ENCODE measurements around the gene PRCD. TPM values are rescaled to one million over a fixed set of nuclear protein-coding genes. Genes with fewer than 3 reads are reported as not detected.
"Not testable (repeated sequence)": the region's sequence is repeated elsewhere in the genome, so short reads cannot be mapped to it uniquely, and the experiment has no call there.

The PRCD gene
- total RNA-seq, 8 experiments from 2014 or later: 0.97 to 9.9 (median 4.1) TPM

DNA sequence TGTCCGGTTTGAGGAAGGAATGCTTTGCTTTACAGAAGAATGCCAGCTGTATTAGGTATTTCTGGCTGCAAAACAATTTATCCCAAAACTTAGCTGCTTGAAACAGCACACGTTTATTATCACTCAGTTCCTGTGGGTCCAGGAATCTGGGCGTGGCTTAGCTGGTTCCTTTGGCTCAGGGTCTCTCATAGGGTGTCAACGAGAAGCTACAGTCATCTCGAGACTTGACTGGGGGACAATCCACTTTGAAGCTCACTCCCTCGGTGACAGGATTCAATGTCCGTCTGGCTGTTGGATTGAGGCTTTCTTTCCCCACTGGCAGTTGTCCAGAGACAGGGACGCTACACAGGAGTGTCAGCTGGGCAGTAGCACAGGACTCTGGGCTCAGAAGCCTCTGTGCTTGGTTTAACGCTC lies 29.0 kb upstream of the PRCD start:
- ATAC-seq (replicated peaks in 6 of 8): peak in 2 of 8 experiments; percentile 26 to 42
- 11 to 69% (median 40%) methylated on average over 1 to 9 of the region's 9 CpGs; no CpG with 5 or more reads in 4 of the 10 experiments for WGBS, 10 experiments

DNA sequence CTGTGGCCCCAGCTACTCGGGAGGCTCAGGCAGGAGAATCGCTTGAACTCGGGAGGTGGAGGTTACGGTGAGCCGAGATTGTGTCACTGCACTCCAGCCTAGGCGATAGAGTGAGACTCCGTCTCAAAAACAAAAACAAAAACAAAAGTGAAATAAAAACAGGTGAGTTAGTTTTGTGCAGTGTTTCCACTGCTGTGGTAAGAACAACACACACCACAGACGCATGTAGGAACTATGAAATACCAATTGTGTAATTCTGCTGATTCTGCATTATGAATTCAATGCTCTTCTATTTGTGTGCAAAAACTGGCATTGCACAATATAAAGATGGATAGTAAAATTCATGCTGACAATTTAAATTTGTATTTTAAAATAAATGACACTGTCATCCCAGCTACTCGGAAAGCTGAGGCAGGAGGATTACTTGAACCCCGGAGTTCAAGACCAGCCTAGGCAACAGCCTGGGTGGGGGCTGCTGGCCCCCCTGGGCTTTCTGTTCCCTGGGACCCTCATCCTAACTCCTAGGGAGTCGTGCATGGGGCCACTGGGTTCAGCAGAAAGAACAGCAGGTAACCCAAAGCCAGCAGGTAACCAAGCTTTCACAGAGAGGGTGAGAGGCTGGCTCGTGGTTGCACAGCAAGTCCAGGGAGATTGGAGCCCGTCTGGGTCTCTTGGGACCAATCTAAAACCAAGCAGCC lies 28.0 kb upstream of the PRCD start:
- no peaks in the 10 kb centered on the region for H3K4me1 ChIP-seq (replicated peaks in 1 of 2)
- no peak for ATAC-seq (replicated peaks in 6 of 8)
- WGBS, 10 experiments: 65 to 100% (median 85%) methylated on average over 1 to 9 of the region's 13 CpGs
- no peak overlapping the region for H3K4me3 ChIP-seq
- H3K27ac ChIP-seq: no peak overlapping the region
- in situ Hi-C loops (cut with MboI; ENCODE audit: low pct_unique_long_range_greater_than_20kb in 2 of 9, low sequenced_read_pairs in 9 of 9, unreplicated experiment in 9 of 9): loop anchor here in 2 of 9 experiments (25.0 kb wide), 2 partner anchors 200 to 550 kb away; partner anchors contain the start of gene QRICH2 (in 1 of the 2)

More for the DNA sequence above, 29.0 kb upstream of the PRCD start:
- in situ Hi-C loops (cut with MboI; ENCODE audit: low pct_unique_long_range_greater_than_20kb in 2 of 9, low sequenced_read_pairs in 9 of 9, unreplicated experiment in 9 of 9): loop anchor here in 2 of 9 experiments (25.0 kb wide), 2 partner anchors 199 to 551 kb away; partner anchors contain the start of gene QRICH2 (in 1 of the 2)
- H3K4me1 ChIP-seq (replicated peaks in 1 of 2): peaks cover 0 to 3% of the 10 kb centered on the region in 2 donors
- H3K4me3 ChIP-seq: no peak overlapping the region
- no peak overlapping the region for H3K27ac ChIP-seq

DNA sequence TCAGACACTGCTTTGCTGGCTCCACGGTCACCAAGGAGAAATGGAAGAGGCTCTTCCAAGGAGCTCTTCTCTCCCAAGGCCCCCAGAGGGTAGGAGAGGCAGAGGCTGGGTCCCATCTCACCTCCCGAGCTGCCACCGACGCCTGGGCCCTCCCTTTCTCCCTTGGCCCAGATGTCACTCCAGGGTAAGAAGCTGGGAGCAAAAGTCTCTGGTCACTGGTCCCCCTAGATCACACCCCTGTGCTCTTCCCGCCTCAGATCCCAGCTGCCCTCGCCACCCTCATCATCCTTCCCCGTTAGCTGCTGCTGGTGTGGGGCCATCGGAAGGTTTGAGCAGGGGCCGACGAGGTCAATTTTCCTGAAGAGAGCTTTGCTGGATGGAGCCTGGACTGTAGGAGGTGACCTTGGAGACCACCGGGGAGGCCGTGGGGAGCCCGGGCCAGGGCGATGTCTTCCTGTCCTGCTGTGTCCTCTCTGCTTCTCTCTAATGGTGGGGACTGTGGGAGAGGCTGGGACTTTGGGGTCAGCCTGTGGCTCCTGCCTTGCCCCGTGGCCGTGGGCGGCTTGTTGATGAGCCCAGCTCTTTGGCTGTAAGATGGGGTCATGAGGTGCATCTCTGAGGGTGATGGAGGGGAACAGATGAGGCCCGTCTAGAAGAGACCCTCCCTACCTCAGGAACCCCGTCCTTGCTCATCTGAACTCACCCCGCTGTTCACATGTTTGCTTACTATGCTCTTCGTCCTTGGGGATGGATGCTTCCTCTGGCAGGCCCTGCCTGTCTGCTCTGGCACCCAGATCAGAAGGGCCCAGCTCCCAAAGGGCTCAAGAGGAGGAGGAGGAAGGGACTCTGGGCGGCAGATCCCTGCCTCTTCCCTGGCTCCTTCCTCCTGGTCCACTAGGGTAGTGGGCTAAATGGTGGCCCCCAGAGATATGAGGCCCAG lies 27.2 kb upstream of the PRCD start:
- peak in 3 of 8 experiments; percentile 12 to 24 (median 18) for ATAC-seq (replicated peaks in 6 of 8)

DNA sequence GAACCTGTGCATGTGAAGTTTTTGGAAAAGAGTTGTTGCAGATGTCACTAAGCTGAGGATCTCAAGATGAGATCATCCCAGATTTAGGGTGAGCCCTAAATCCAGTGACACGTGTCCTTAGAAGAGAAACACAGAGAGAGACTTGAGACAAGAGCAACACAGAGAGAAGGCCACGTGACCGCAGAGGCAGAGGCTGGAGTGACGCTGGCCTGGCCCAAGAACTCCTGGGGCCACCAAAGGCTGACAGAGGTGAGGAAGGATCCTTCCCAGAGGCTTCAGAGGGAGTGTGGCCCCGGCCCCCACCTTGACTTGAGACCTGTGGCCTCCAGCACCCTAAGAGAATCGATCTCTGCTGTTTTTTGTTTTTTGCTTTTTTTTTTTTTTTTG lies 26.5 kb upstream of the PRCD start:
- Histone ChIP-seq H3K4me1 (replicated peaks in 1 of 2) (no peaks in the 10 kb centered on the region), H3K4me3 (no peak overlapping the region), H3K27ac (no peak overlapping the region)
- ATAC-seq (replicated peaks in 6 of 8): no peak
- 0 to 100% (median 53%) methylated on average over 1 to 4 of the region's 6 CpGs; no CpG with 5 or more reads in 1 of the 10 experiments for WGBS, 10 experiments
- in situ Hi-C loops (cut with MboI; ENCODE audit: low pct_unique_long_range_greater_than_20kb in 2 of 9, low sequenced_read_pairs in 9 of 9, unreplicated experiment in 9 of 9): loop anchor here in 2 of 9 experiments (25.0 kb wide), 2 partner anchors 201 to 549 kb away; partner anchors contain the start of gene QRICH2 (in 1 of the 2)

More for the DNA sequence above, 27.2 kb upstream of the PRCD start:
- H3K4me3 ChIP-seq: no peak overlapping the region
- no peaks in the 10 kb centered on the region for H3K4me1 ChIP-seq (replicated peaks in 1 of 2)
- in situ Hi-C loops (cut with MboI; ENCODE audit: low pct_unique_long_range_greater_than_20kb in 2 of 9, low sequenced_read_pairs in 9 of 9, unreplicated experiment in 9 of 9): loop anchor here in 2 of 9 experiments (25.0 kb wide), 2 partner anchors 200 to 550 kb away; partner anchors contain the start of gene QRICH2 (in 1 of the 2)
- WGBS, 10 experiments: 60 to 100% (median 80%) methylated on average over 1 to 13 of the region's 22 CpGs; no CpG with 5 or more reads in 3 of the 10 experiments
- no peak overlapping the region for H3K27ac ChIP-seq

DNA sequence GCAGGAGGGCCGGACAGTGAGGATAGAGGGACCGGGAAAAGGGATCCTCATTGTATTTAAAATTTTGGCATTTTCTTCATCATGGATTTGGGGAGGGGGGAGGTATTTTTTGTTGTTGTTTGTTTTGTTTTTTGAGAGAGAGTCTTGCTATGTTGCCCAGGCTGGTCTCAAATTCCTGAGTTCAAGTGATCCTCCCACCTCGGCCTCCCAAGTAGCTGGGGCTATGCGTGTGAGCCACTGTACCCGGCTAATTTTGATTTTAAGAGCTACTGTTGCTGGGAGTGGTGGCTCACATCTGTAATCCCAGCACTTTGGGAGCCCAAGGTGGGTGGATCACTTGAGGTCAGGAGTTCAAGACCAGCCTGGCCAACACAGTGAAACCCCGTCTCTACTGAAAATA lies 25.5 kb upstream of the PRCD start:
- H3K4me1 ChIP-seq (replicated peaks in 1 of 2); H3K27ac ChIP-seq; ATAC-seq (replicated peaks in 6 of 8); H3K4me3 ChIP-seq: not testable (repeated sequence)
- WGBS, 10 experiments: 60 to 100% (median 97%) methylated on average over 1 to 5 of the region's 6 CpGs; no CpG with 5 or more reads in 1 of the 10 experiments
- in situ Hi-C loops (cut with MboI; ENCODE audit: low pct_unique_long_range_greater_than_20kb in 2 of 9, low sequenced_read_pairs in 9 of 9, unreplicated experiment in 9 of 9): loop anchor here in 2 of 9 experiments (25.0 kb wide), 2 partner anchors 202 to 548 kb away; partner anchors contain the start of gene QRICH2 (in 1 of the 2)

DNA sequence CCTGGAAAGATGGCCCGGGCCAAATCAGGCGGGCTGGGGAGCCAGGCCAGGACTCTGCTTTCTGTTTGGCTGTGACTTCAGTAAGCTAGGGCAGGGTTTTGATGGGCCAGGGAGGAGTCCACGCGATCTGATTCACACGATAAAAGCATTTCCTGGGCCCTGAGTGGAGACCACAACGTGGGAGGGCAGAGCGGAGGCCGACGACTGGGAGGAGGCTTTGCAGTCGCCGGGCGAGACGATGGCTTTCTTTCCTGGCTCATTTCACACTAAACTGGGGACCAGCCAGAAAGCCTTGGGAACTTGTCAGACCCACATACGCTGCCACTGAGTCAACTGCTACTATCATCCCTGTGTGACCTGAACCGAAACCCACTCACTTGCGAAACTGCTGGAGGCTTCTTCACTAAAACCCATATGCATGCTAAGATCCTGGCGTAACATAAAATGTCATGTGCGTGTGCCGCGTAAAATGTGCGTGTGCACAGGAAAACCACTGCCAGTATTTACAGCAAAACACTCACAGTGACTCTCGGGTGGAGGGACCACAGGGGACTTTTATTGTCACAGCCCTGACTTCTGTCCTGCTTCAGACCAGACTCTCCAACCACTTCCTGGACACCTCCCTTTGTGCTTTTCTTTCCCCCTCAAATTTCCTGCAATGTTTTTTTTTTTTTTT lies 24.4 kb upstream of the PRCD start:
- in situ Hi-C loops (cut with MboI; ENCODE audit: low pct_unique_long_range_greater_than_20kb in 2 of 9, low sequenced_read_pairs in 9 of 9, unreplicated experiment in 9 of 9): loop anchor here in 2 of 9 experiments (25.0 kb wide), 2 partner anchors 203 to 547 kb away; partner anchors contain the start of gene QRICH2 (in 1 of the 2)
- peak in 3 of 8 experiments; percentile 25 to 92 (median 83) for ATAC-seq (replicated peaks in 6 of 8)
- Histone ChIP-seq H3K4me1 (replicated peaks in 1 of 2) (peaks cover 4 to 5% of the 10 kb centered on the region in 2 donors), H3K27ac (no peak overlapping the region), H3K4me3 (no peak overlapping the region)
- 0 to 94% (median 83%) methylated on average over 2 to 20 of the region's 22 CpGs for WGBS, 10 experiments

DNA sequence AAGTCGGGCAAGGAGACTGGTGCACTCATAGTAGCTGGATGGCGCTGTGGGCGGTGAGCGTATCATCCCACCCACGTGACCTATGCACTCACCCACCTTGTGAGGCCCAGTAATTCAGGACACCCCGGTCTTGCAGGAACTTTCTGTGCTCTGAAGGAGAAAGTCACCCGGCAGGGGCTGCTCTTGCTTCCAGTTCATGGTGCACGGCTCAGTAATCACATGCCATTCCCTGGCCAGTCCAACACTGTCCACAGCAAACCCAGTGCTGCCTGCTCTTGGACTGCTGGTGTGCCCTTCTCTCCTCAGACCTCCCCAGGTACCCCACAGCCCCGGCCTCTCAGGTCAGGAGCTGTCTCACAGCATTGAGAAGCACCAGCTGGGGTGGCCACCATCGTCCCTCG lies 22.2 kb upstream of the PRCD start:
- in situ Hi-C loops (cut with MboI; ENCODE audit: low pct_unique_long_range_greater_than_20kb in 2 of 9, low sequenced_read_pairs in 9 of 9, unreplicated experiment in 9 of 9): loop anchor here in 2 of 9 experiments (25.0 kb wide), 2 partner anchors 205 to 545 kb away; partner anchors contain the start of gene QRICH2 (in 1 of the 2)
- Histone ChIP-seq H3K4me3 (no peak overlapping the region), H3K4me1 (replicated peaks in 1 of 2) (peaks cover 4 to 5% of the 10 kb centered on the region in 2 donors), H3K27ac (no peak overlapping the region)
- WGBS, 10 experiments: 62 to 100% (median 90%) methylated on average over 1 to 4 of the region's 11 CpGs; no CpG with 5 or more reads in 5 of the 10 experiments
- ATAC-seq (replicated peaks in 6 of 8): peak in 2 of 8 experiments; percentile 14 to 20

DNA sequence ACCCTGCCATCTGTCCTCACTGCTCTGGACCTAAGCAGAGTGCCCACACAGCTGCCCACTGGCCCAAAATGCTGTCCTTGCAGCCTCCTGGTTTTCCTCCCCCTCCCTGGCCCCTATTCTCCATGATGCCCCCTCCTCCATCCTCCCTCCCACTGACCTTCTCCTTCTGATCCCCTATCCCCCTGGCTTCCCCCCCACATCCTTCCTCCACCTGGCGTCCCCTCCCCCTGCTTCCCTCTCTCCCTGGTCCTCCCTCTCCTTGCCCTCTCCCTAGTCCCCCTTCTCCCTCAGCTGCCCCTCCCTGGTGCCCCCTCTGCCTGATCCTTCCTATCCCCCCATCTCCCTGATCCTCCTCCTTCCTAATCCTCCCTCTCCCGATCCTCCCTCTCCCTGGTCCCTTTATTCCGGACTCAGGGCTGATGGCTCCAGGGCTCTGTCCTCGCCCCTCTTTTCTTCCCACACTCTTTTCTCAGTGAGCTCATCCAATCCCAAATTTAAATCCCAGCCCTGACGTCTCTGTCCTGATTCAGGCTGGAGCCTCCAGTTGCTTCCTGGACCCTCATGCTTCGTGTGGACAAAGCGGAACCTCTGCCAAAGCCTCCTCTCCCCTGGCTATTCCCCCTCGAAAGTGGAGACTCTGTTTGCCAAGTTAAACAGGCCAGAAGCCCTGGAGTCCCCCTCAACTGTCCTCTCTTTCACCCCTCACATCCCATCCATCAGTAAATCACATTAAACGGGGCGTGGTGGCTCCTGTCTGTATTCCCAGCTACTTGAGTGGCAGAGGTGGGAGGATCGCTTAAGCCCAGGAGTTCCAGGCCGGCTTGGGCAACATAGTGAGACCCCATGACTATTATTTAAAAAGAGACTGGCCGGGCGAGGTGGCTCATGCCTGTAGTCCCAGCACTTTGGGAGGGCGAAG lies 20.5 kb upstream of the PRCD start:
- in situ Hi-C loops (cut with MboI; ENCODE audit: low pct_unique_long_range_greater_than_20kb in 2 of 9, low sequenced_read_pairs in 9 of 9, unreplicated experiment in 9 of 9): loop anchor here in 2 of 9 experiments (25.0 kb wide), 2 partner anchors 207 to 543 kb away; partner anchors contain the start of gene QRICH2 (in 1 of the 2)
- ATAC-seq (replicated peaks in 6 of 8): no peak
- Histone ChIP-seq H3K4me1 (replicated peaks in 1 of 2) (peaks cover 7 to 12% of the 10 kb centered on the region in 2 donors), H3K4me3 (no peak overlapping the region), H3K27ac (no peak overlapping the region)
- WGBS, 10 experiments: 36 to 87% (median 64%) methylated on average over 2 to 10 of the region's 15 CpGs; no CpG with 5 or more reads in 2 of the 10 experiments

DNA sequence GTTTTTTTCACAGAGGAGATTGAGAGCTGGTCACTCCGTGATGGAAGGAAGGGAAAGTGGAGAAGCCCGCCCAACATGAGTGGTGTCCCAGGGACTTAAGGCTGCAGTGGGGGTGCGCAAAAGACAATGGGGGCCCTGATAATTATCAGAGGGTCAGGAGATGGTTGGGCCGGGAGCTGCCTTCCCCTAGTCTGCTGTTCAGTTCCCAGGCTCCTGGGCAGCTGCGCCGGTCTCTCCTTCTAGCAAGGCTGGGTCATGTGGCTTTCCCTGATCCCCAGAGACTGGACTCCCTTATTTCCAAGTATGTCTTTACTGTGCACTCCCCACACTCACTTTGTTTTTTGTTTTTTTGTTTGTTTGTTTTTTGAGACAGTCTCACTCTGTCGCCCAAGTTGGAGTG lies 18.6 kb upstream of the PRCD start:
- WGBS, 10 experiments: 55 to 100% (median 84%) methylated on average over 1 to 3 of the region's 7 CpGs; no CpG with 5 or more reads in 2 of the 10 experiments
- in situ Hi-C loops (cut with MboI; ENCODE audit: low pct_unique_long_range_greater_than_20kb in 2 of 9, low sequenced_read_pairs in 9 of 9, unreplicated experiment in 9 of 9): loop anchor here in 2 of 9 experiments (25.0 kb wide), 2 partner anchors 209 to 541 kb away; partner anchors contain the start of gene QRICH2 (in 1 of the 2)

DNA sequence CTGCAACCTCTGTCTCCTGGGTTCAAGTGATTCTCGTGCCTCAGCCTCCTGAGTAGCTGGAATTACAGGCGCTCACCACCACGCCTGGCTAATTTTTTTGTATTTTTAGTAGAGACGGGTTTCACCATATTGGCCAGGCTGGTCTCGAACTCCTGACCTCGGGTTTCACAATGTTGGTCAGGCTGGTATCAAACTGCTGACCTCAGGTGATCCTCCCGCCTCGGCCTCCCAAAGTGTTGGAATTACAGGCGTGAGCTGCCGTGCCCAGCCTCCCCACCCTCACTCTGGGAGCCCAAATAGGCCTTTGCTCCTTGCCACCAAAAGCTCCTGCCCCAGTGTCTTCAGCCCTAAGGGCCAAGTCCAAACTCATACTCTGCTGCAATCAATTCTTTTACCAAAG lies 18.2 kb upstream of the PRCD start:
- not testable (repeated sequence) for H3K27ac ChIP-seq; ATAC-seq (replicated peaks in 6 of 8); H3K4me3 ChIP-seq
- 75 to 100% (median 90%) methylated on average over 2 to 5 of the region's 10 CpGs; no CpG with 5 or more reads in 3 of the 10 experiments for WGBS, 10 experiments
- peaks cover 18 to 19% of the 10 kb centered on the region in 2 donors for H3K4me1 ChIP-seq (replicated peaks in 1 of 2)
- in situ Hi-C loops (cut with MboI; ENCODE audit: low pct_unique_long_range_greater_than_20kb in 2 of 9, low sequenced_read_pairs in 9 of 9, unreplicated experiment in 9 of 9): loop anchor here in 2 of 9 experiments (25.0 kb wide), 2 partner anchors 209 to 541 kb away; partner anchors contain the start of gene QRICH2 (in 1 of the 2)

More for the DNA sequence above, 18.6 kb upstream of the PRCD start:
- ATAC-seq (replicated peaks in 6 of 8): no peak
- Histone ChIP-seq H3K27ac (no peak overlapping the region), H3K4me3 (no peak overlapping the region), H3K4me1 (replicated peaks in 1 of 2) (peaks cover 18 to 19% of the 10 kb centered on the region in 2 donors)
